ENCODE measurements around the gene KCNH5.

GRCh38 chr14:62792578-62792977 is 252.7 kb downstream of the KCNH5 start:
- TF ChIP-seq CTCF (conservative IDR thresholded peaks at IDR 0.05), result no peak
- no peak for TF ChIP-seq EZH2 (IDR thresholded peaks at IDR 0.05; ENCODE audit: low read depth)
